GM19438 (cell line): Measurements from ENCODE around the gene BCAN.

Experiments used
- ATAC-seq: cut with Tn5 transposase; IDR thresholded peaks from one replicate; pipeline ENCODE4 v1.9.1; 2021; ENCODE audit warnings: low read depth; ENCODE audit not compliant: unreplicated experiment

BCAN gene

GRCh38 chr1:156675210-156676113 is 33.5 kb downstream of the BCAN start:
- no peak for ATAC-seq

DNA sequence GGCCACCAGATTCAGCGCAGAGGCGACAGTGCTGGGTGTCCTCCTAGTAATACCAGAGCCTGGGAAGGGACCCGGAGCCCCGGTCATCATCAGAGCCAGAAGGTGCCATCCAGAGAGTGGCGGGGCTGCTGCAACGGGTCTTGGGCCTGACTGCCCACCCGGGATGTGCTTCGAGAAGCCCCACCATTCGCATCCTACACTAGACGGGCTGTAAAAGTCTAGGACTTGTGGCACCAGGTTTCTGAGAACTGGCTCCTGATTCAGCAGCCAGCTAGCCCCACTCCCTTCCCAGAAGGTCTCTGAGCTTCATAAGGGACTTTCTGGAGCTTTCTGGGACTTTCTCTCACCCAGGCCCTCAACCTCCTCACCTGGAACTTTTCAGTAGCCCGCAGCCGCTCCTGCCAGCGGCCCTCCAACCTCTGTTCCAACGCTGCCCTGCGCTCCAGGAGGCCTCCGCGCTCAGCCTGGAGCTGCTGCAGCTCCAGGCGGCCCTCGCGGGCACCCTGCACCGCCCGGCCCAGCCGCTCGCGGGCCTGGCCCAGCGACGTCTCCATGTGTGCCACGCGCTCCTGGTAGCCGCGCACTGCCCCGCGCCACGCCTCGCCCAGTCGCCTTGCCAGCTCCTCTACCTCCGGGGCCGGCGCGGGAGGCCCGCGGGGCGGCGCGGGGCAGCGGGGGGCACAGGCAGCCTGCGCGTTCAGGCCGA is 34.4 kb downstream of the BCAN start:
- no peak for ATAC-seq

DNA sequence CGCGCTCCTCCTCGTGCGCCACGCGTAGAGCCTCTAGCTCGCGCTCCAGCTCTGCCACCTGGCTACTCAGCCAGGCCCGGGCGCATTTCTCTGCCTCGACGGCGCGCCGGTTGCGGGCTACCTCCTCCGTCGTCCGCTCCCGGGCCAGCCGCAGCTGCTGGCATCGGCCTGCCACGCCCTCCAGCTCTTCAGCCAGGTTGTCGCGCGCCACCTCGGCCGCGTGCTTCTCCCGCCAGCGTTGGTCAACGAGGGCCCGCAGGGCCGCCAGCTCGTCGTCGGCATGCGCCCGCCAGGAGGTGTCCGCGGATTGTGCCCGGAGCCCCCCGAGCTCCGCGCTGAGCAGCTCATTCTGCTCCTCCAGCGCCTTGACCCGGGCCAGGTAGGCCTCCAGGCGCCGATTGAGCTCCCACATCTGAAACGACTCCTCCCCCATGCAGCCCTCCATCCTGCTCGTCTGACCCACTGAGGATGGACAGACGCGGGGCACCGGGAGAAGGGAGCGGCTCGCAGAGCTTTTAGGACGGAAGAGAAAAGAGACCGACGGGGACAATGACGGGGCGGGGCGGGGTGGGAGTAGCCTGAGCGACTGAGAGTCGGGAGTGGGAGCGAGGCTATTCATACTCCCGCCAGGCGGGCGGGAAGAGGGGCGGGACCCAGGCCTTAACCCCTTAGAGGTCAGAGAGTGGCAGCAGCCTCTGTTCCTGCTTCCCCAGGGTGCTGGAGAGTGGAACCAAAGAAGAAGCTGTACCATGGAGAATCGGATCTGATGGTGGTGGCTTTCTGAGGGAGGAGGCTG is 35.1 kb downstream of the BCAN start, which contains the start of gene NES:
Gene NES, minus strand, starts transcription at position 588 of the 796 bp plus-strand sequence. Its CDS starts 143 bp downstream, at position 445.
- ATAC-seq = no peak

DNA sequence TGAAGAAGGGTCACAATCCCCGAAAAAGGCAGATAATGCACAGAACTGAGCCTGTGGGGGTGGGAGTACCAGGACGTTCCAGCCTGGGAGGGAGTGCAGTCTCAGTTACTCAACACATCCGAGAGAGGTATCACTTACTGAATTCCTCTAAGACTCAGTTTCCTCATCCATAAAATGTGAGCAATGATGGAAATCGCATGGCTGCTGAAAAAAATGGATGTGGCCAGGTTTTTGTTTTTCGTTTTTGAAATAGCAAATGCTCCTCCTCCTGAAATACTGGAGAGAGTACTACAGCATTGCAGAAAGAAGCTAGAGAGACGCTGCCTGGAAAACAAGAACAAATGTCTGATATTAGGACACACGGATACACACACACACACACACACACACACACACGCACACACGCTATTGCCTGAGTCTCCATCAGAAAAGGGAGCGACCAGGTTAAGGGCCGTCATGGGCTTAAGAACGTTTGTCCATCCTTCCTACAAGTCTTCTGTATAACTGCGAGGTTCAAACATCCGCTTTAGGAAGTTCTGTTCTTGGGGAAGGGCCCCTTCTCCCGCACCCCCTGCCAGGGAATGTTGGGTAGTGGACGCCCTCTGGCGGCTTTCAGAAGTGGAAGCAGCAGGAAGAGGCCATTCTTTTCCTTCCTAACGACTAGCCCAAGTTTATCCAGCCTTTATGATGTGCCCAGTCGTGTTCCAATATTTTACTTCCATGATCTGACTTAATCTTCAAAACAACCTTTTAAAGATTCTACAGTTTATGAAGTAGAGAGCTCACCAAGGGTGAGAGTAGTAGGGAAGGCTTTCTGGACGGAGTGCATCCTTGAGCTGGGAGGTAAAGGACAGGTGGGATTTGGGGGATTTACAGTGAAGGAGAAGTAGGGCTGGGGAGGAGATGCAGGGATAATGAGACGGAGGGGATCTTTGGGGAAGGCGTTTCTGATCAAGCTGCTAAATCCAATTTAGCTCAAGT is 36.0 kb downstream of the BCAN start:
- ATAC-seq = no peak

GRCh38 chr1:156680056-156680455 is 38.1 kb downstream of the BCAN start:
- no peak for ATAC-seq

DNA sequence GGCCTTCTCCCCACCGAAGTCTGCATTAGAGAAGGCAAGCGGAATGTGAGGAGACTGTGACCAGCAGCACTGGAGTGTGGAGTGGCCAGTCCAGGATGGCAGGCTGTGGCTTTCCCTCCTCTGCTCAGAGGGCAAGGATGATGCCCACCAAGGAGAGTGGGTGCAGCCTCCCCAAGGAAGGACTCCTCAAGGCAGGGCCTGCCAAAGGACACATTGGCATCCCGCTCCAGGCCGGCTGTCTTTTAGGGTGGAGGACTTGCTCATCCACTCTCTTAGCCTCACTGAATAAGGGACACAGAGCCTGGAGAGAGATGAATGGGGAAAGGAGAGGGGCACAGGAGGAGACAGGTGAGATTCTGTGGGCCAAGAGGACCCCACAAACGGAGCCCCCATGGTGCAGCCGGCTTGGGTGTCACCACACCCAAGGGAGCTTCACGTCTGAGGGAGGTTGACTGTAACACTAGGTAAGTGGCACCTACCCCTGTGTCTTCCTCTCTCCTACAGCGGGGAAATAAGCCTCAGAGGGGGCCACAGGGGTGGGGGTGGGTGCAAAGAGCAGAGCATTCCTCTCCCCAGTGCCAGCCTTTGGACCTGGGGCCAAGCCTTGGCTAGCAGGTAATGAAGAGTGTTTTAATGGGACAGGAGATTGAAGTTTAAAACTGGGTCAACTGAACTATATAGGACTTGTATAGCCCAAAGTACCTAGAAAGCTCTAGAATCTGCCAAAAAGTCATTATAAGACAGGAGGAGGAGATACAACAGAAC is 39.5 kb downstream of the BCAN start:
- ATAC-seq = no peak

- ATAC-seq = no peak
These were observed 40.4 kb downstream of the BCAN start for GRCh38 chr1:156682166-156682890.

GRCh38 chr1:156684227-156684782 is 42.4 kb downstream of the BCAN start:
- no peak for ATAC-seq

- ATAC-seq = peak; percentile 74
These were observed 47.4 kb downstream of the BCAN start for GRCh38 chr1:156689035-156689952.

DNA sequence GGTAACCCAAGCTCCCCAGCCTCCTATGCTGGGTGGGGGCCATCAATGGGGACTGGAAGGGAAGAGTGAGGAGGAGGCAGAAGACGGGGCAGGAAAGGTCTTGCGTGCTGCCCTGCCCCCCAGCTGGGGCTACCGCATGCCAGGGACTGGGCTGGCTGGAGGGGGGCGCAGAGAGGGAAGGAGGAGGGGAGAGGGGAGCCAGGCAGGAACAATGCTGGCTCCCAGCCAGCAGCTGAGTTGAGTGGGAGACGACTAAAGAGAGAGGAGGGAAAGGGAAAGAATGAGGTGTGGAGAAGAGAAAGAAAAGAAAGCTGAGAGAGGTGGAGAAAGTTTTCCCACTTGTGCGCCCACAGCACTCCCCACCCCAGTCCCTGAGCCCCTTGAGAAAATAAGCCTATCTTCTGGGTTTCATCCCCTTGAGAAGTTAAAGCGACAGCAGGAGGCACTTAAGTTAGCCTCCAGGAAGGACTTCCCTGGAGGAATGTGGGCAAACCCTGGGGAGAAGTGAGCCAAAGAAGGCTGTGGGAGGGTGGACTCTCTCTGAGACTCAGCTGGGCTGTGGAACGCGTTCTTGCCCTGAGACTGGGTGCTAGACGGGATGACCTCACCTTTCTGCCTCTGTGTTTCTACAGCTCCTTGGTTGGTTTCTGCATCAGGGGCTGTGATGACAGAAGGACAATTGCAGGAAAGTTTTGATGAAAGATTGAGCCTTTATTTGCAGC is 48.2 kb downstream of the BCAN start:
- no peak for ATAC-seq

GRCh38 chr1:156690675-156691036 is 48.7 kb downstream of the BCAN start:
- no peak for ATAC-seq

- no peak for ATAC-seq
These were observed 49.3 kb downstream of the BCAN start for GRCh38 chr1:156691191-156691590.

DNA sequence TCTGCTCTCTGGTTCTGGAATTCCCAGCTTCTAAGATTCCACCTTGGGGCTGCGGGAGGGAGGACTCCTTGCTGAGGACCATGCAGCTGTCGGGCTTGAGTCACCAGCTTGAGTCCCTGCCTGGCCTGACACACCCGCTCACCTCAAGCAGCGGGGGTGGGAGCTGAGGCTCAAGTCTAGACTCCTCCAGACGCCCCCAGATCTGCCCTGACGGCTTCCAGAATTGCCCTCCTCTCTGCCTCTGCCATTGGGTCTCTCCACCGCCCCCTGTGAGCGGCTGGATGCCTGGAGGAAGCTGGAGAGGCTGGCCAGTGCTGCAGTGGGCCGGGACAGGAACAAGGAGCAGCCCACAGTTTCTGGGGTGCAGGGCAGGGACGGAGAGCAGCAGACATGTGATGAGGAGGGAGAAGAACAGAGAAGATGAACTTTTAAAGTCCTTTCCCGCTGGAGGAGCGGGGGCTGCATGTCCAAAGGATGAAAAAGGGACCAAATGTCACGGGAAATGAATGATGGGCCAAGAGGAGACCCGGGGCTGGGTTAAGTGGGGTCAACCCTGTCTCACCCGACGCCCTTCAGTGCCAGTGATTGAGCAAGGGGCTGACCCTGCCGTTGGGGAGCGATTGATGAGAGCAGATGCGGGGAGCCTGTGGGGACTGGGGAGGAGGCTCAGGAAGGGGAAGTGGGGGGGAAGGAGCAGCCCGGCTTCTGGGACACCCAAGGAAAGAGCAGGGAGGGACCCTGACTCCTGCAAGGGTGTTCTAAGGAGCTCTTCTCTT is 49.9 kb downstream of the BCAN start:
- ATAC-seq = no peak

- ATAC-seq = no peak
These were observed 50.6 kb downstream of the BCAN start for GRCh38 chr1:156692441-156692924.
